ENCODE data around the gene HIRIP3.

HIRIP3 gene

DNA sequence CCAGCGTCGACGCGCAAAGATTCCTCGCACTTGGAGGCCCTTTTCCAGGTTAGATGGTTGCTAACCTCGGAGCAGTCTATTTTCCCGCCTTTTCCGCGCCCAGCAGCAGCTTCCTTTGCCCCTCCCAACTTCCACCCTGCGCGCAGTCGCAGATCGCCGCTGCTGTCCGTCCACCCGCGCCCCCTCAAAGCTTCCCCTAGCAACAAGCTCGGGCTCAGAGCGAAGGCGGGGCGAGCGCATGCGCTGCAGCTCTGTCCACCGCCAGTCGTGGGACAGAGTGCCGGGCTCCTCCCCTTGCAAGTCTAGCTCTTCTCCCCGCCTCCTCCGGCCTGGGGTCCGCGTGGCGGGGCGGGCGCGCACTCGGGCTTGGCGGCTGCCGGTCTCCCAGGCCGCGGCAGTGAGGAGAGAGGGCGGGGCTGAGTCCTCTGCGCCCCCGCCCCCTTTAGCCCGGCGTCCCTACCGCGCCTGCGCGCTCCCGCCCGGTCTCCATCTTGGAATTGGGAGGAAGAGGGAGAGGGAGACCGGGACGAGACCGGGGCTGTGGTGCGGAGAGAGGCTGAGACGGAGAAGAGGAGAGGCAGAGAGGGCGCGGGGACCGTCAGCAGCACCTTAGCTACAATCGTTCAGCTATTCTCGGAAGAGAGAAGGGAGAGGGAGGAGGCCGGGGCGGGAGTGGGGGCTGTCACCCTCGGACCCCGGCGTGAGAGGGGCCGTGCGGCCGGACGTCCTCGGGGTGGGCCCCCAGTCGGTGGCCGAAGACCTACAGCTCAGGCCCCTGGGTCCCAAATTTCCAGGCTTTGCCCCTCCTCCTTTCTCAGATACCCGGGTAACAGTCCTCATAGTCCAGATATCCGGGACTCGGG lies 21.8 kb downstream of the HIRIP3 start, which contains the start of gene TAOK2:
Gene TAOK2, plus strand, starts transcription at position 485 of the 863 bp plus-strand sequence. CDS start 3,905 bp downstream, outside the sequence.
- TF ChIP-seq RAD21 (IDR thresholded peaks at IDR 0.05; ENCODE audit: low read depth) = no peak
- TF ChIP-seq, protein P1, sequence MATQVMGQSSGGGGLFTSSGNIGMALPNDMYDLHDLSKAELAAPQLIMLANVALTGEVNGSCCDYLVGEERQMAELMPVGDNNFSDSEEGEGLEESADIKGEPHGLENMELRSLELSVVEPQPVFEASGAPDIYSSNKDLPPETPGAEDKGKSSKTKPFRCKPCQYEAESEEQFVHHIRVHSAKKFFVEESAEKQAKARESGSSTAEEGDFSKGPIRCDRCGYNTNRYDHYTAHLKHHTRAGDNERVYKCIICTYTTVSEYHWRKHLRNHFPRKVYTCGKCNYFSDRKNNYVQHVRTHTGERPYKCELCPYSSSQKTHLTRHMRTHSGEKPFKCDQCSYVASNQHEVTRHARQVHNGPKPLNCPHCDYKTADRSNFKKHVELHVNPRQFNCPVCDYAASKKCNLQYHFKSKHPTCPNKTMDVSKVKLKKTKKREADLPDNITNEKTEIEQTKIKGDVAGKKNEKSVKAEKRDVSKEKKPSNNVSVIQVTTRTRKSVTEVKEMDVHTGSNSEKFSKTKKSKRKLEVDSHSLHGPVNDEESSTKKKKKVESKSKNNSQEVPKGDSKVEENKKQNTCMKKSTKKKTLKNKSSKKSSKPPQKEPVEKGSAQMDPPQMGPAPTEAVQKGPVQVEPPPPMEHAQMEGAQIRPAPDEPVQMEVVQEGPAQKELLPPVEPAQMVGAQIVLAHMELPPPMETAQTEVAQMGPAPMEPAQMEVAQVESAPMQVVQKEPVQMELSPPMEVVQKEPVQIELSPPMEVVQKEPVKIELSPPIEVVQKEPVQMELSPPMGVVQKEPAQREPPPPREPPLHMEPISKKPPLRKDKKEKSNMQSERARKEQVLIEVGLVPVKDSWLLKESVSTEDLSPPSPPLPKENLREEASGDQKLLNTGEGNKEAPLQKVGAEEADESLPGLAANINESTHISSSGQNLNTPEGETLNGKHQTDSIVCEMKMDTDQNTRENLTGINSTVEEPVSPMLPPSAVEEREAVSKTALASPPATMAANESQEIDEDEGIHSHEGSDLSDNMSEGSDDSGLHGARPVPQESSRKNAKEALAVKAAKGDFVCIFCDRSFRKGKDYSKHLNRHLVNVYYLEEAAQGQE (IDR thresholded peaks at IDR 0.05; ENCODE audit: low read depth) = no peak
- TF ChIP-seq FOXM1 (IDR thresholded peaks at IDR 0.05; ENCODE audit: borderline replicate concordance, low read depth) = no peak
- peak; percentile 52; the same call in 1 of the 2 replicates for TF ChIP-seq EP300 (IDR thresholded peaks at IDR 0.05; ENCODE audit: borderline replicate concordance)
- no peak for TF ChIP-seq NFIC (IDR thresholded peaks at IDR 0.05)
- peak; percentile 91 for TF ChIP-seq YY1 (IDR thresholded peaks at IDR 0.05; ENCODE audit: low read depth)
- 0 out of 2 replicates have a peak, but pooled peaks have one; percentile 43 for TF ChIP-seq TCF12 (IDR thresholded peaks at IDR 0.05; ENCODE audit: low read depth)
- TF ChIP-seq EGR1 (IDR thresholded peaks at IDR 0.05) = peak; percentile 77
- TF ChIP-seq ZBTB7A (IDR thresholded peaks at IDR 0.05; ENCODE audit: low read depth) = peak; percentile 59; the same call in 1 of the 2 replicates
- TF ChIP-seq TAF1 (IDR thresholded peaks at IDR 0.05; ENCODE audit: low read depth) = peak; percentile 77
- TF ChIP-seq, protein P2, sequence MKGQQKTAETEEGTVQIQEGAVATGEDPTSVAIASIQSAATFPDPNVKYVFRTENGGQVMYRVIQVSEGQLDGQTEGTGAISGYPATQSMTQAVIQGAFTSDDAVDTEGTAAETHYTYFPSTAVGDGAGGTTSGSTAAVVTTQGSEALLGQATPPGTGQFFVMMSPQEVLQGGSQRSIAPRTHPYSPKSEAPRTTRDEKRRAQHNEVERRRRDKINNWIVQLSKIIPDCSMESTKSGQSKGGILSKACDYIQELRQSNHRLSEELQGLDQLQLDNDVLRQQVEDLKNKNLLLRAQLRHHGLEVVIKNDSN (IDR thresholded peaks at IDR 0.05) = 0 out of 2 replicates have a peak, but pooled peaks have one; percentile 1
- TF ChIP-seq, protein P3, sequence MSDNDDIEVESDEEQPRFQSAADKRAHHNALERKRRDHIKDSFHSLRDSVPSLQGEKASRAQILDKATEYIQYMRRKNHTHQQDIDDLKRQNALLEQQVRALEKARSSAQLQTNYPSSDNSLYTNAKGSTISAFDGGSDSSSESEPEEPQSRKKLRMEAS (IDR thresholded peaks at IDR 0.05) = peak; percentile 99
- peak; percentile 26; the same call in 1 of the 2 replicates for TF ChIP-seq TEAD4 (IDR thresholded peaks at IDR 0.05)

DNA sequence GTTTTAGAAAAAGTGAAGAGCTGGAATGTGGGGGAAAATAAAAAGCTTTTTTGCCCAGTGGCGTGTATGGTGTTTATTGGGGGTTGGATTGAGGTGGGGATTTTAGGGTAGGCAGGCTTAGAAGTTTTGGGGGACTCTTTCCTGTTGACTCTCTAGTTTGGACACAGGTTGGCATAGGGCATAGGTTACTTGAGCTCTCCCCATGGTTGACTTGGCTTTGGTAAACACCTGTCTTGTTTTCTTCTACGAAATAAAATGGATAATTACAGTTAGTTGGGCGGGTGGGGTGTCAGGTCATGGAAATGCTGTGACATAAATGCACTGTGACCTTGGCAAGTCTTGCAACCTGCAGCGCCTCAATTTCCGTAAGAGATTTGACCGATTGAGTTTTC lies 22.4 kb downstream of the HIRIP3 start:
- TF ChIP-seq YY1 (IDR thresholded peaks at IDR 0.05; ENCODE audit: low read depth) = no peak
- TF ChIP-seq, protein P2 (IDR thresholded peaks at IDR 0.05) = no peak
- no peak for TF ChIP-seq TEAD4 (IDR thresholded peaks at IDR 0.05)
- no peak for TF ChIP-seq RAD21 (IDR thresholded peaks at IDR 0.05; ENCODE audit: low read depth)
- no peak for TF ChIP-seq EP300 (IDR thresholded peaks at IDR 0.05; ENCODE audit: borderline replicate concordance)
- TF ChIP-seq FOXM1 (IDR thresholded peaks at IDR 0.05; ENCODE audit: borderline replicate concordance, low read depth) = no peak
- no peak for TF ChIP-seq TAF1 (IDR thresholded peaks at IDR 0.05; ENCODE audit: low read depth)
- no peak for TF ChIP-seq CREB1 (IDR thresholded peaks at IDR 0.05; ENCODE audit: low read depth)
- TF ChIP-seq CEBPB (IDR thresholded peaks at IDR 0.05) = no peak
- TF ChIP-seq, protein P1 (IDR thresholded peaks at IDR 0.05; ENCODE audit: low read depth) = no peak
- no peak for TF ChIP-seq NFIC (IDR thresholded peaks at IDR 0.05)
- TF ChIP-seq TCF12 (IDR thresholded peaks at IDR 0.05; ENCODE audit: low read depth) = no peak

DNA sequence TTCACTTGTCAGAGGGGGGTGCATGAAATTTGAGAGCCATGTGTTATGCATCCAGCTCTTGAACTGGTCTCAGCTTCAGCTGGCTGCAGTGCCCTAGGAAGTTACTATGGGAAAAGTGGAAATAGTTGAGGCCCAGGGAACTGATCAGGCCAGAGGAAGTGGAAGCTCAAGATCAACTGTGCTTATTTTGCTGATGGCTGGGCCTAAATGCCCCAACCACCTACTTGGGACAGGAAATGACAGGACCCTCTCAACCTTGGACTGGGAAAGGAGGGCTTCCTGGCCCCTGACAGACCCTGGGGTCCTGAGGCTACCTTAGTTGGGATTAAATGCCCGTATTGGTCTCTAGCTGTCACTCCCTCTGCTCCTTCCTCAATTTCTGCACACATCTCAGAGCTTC lies 22.9 kb downstream of the HIRIP3 start:
- TF ChIP-seq RAD21 (IDR thresholded peaks at IDR 0.05; ENCODE audit: low read depth) (no peak), NFIC (IDR thresholded peaks at IDR 0.05) (no peak), CREB1 (IDR thresholded peaks at IDR 0.05; ENCODE audit: low read depth) (no peak), TEAD4 (IDR thresholded peaks at IDR 0.05) (no peak), TAF1 (IDR thresholded peaks at IDR 0.05; ENCODE audit: low read depth) (no peak), TCF12 (IDR thresholded peaks at IDR 0.05; ENCODE audit: low read depth) (no peak), EGR1 (IDR thresholded peaks at IDR 0.05) (no peak), FOXM1 (IDR thresholded peaks at IDR 0.05; ENCODE audit: borderline replicate concordance, low read depth) (no peak), EP300 (IDR thresholded peaks at IDR 0.05; ENCODE audit: borderline replicate concordance) (no peak), ZBTB7A (IDR thresholded peaks at IDR 0.05; ENCODE audit: low read depth) (no peak), CEBPB (IDR thresholded peaks at IDR 0.05) (no peak), YY1 (IDR thresholded peaks at IDR 0.05; ENCODE audit: low read depth) (no peak)
- TF ChIP-seq, protein P1 (IDR thresholded peaks at IDR 0.05; ENCODE audit: low read depth) = no peak
- TF ChIP-seq, protein P3 (IDR thresholded peaks at IDR 0.05) = no peak
- TF ChIP-seq, protein P2 (IDR thresholded peaks at IDR 0.05) = no peak
